Smooth muscle cell (in vitro differentiated cells): ENCODE data around the gene SAP30L. TPM values are rescaled to one million over a fixed set of nuclear protein-coding genes. Genes with fewer than 3 reads are reported as not detected.

Experiments used
- DNase-seq: peaks from one replicate; lab custom pipeline; 2025; ENCODE audit not compliant: unreplicated experiment; lab: John Stamatoyannopoulos, UW
- H2AFZ ChIP-seq: fragments of 200-600 bp; sonication (generic); 2 replicates; pipeline ENCODE4 v1.6.0; 2016; ENCODE audit warnings: antibody characterized with exemption, low read depth, mild to moderate bottlenecking
- H3F3A ChIP-seq: fragments of 200-600 bp; sonication (generic); 2 replicates; pipeline ENCODE4 v1.6.0; 2017; ENCODE audit warnings: antibody characterized with exemption, low read depth
- H3K27ac ChIP-seq: fragments of 200-600 bp; sonication (generic); 2 replicates; pipeline ENCODE4 v1.5.1; 2016; ENCODE audit warnings: low read depth, mild to moderate bottlenecking
- H3K27me3 ChIP-seq: fragments of 200-600 bp; sonication (generic); 2 replicates; pipeline ENCODE4 v1.6.1; 2016; ENCODE audit warnings: low read depth, mild to moderate bottlenecking
- H3K36me3 ChIP-seq: fragments of 200-600 bp; sonication (generic); 2 replicates; pipeline ENCODE4 v1.5.1; 2016; ENCODE audit warnings: low read depth
- H3K4me1 ChIP-seq: fragments of 200-600 bp; sonication (generic); 2 replicates; pipeline ENCODE4 v1.5.1; 2016; ENCODE audit warnings: low read depth
- H3K4me2 ChIP-seq: fragments of 200-600 bp; sonication (generic); 2 replicates; pipeline ENCODE4 v1.6.0; 2016; ENCODE audit warnings: mild to moderate bottlenecking
- H3K4me3 ChIP-seq: fragments of 200-600 bp; sonication (generic); 2 replicates; pipeline ENCODE4 v1.5.1; 2016; ENCODE audit warnings: mild to moderate bottlenecking
- H3K79me2 ChIP-seq: fragments of 200-600 bp; sonication (generic); 2 replicates; pipeline ENCODE4 v1.6.0; 2016; ENCODE audit warnings: low read depth, mild to moderate bottlenecking
- H3K9ac ChIP-seq: fragments of 200-600 bp; sonication (generic); 2 replicates; pipeline ENCODE4 v1.6.0; 2016; ENCODE audit warnings: low read depth
- H3K9me3 ChIP-seq: fragments of 200-600 bp; sonication (generic); replicated peaks from 2 replicates; pipeline ENCODE4 v1.5.1; 2016; ENCODE audit warnings: low read depth
- H4K20me1 ChIP-seq: fragments of 200-600 bp; sonication (generic); 2 replicates; pipeline ENCODE4 v1.6.0; 2016; ENCODE audit warnings: low read depth
- CTCF ChIP-seq: fragments of 200-600 bp; sonication (generic); IDR thresholded peaks from 2 replicates; pipeline ENCODE4 v1.5.1; 2017; ENCODE audit warnings: borderline replicate concordance, mild to moderate bottlenecking, antibody characterized with exemption; ENCODE audit not compliant: insufficient read depth, poor library complexity, severe bottlenecking
- WGBS: methylation state at CpG from one replicate; pipeline ENCODE4 v1.1.7; 2016; ENCODE audit warnings: low lambda C conversion rate; 5-methylcytosine and 5-hydroxymethylcytosine counted together
- polyA plus RNA-seq: library from polyadenylated mRNA; unstranded; fragments of >200 nt; fragmentation: Nextera tagmentation; extraction: Ambion mirVana; gene quantifications from 2 replicates; pipeline ENCODE4 v1.2.1, GENCODE V29; 2016
- total RNA-seq: library from RNA; depleted of rRNA; stranded (reverse); fragments of >200 nt; gene quantifications from 2 replicates; pipeline ENCODE4 v1.2.3, GENCODE V29; 2014

The SAP30L gene
- total and polyA plus RNA-seq, 2 experiments from 2014 or later, result 32.7 to 44.2 TPM

DNA sequence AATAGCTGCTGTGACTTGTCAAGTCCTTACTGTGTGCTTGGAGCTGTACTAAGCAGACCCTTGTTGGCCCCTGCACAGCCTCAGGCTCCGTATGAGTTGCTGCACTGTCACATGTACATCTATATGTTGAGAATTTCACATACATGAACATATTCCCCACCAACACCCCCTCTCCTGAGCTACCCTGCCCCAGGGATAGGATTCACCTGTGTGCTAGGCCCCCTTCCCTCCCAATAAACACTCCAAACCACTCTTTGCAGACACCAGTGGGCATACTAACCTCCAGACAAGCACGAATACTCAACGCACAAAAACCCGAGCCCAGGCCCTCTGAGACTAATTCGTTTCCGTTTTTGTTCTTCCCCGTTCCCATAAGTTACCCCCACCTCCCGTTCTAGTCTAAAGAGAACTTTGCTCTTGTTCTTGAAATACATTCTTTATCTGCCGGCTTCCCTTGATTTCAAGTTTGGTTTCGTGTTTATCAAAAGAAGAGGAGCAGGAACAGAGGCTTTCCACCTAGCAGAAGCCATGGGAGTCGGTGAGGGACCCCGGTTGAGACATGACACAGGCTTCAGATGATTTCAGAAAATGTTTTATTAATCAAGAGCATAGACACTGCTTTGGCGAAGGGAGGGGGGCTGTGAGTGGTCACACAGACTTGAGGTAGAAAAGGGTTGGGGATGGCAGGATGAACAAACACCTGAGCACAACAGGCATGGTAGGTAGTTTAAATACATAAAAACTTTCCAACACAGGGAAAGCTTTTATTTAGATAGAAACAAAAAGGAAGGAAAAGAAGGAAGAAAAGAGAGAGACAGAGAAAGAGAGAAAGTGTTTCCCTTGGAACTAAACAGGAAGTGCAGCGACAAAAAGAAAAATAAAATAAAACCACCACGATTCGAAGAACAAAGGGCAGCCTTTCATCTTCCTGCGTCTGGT, 28.9 kb downstream of the SAP30L start:
- Histone ChIP-seq H3K79me2 (peaks cover 42% of the 10 kb centered on the region), H3K36me3 (no peaks in the 10 kb centered on the region), H3K4me1 (peaks cover 38% of the 10 kb centered on the region), H3F3A (peaks cover 14% of the 10 kb centered on the region), H4K20me1 (no peaks in the 10 kb centered on the region), H3K27me3 (peaks cover 11% of the 10 kb centered on the region), H3K27ac (peak overlapping the region; percentile 26), H3K9ac (no peak overlapping the region), H3K9me3 (no peaks in the 10 kb centered on the region), H3K4me3 (peak overlapping the region; percentile 65), H2AFZ (peak overlapping the region; percentile 75), H3K4me2 (peak overlapping the region; percentile 95)
- no peak for TF ChIP-seq CTCF
- 5% methylated on average over 17 of the region's 17 CpGs for WGBS
- no peak for DNase-seq

DNA sequence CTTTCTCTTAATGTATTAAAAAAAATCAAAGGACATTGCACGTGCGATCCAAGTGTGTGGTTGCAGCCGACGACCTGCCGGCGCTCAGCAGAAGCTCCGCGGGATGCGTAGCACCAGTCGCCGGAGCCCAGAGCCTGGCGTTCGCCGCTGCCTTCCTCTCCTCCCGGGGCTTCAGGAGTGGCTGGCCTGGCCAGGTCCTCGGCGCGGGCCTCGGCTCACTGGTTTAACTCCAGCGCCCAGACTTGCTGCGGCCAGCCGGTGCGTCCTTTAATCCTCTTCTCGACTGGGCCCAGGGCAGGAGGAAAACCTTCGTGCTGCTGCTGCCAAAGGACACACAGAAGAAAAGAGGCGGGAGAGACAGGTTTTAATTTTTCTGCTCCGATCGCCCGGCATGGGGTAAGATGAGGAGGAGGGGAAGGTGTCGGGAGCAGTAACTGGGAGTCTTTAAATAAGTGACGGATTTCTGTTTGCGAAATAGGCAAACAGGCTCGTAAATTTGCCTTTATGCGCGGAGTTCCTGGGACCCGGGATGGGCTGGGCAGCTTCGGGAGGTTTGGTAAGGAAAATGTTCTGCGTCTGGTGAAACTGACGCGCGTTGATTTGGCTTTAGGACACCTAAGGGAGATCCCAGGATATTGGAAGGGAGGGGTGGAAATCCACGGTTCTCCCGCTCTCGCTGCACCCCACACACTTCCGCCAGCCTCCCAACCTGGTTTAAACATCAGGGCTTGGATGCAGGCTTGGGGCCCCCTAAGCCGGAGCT, 30.0 kb downstream of the SAP30L start:
- Histone ChIP-seq H3K27ac (peak overlapping the region; percentile 26), H3K9me3 (no peaks in the 10 kb centered on the region), H3K36me3 (no peaks in the 10 kb centered on the region), H4K20me1 (no peaks in the 10 kb centered on the region), H3K4me2 (peak overlapping the region; percentile 95), H3K4me3 (peak overlapping the region; percentile 65), H3K9ac (peak overlapping the region; percentile 49), H3K4me1 (peaks cover 38% of the 10 kb centered on the region), H3K27me3 (peaks cover 22% of the 10 kb centered on the region), H3K79me2 (peaks cover 42% of the 10 kb centered on the region), H3F3A (peaks cover 16% of the 10 kb centered on the region), H2AFZ (peak overlapping the region; percentile 75)
- DNase-seq, result no peak
- under 1% methylated on average over 46 of the region's 46 CpGs for WGBS
- no peak for TF ChIP-seq CTCF

GRCh38 chr5:154476354-154477205, 30.8 kb downstream of the SAP30L start:
- H4K20me1 ChIP-seq, result no peaks in the 10 kb centered on the region
- H3K4me2 ChIP-seq, result peak overlapping the region; percentile 95
- peaks cover 38% of the 10 kb centered on the region for H3K4me1 ChIP-seq
- no peaks in the 10 kb centered on the region for H3K9me3 ChIP-seq
- H3K27ac ChIP-seq, result peak overlapping the region; percentile 33
- peak overlapping the region; percentile 65 for H3K4me3 ChIP-seq
- WGBS, result 1% methylated on average over 37 of the region's 38 CpGs
- H3K27me3 ChIP-seq, result peaks cover 30% of the 10 kb centered on the region
- no peaks in the 10 kb centered on the region for H3K36me3 ChIP-seq
- peaks cover 16% of the 10 kb centered on the region for H3F3A ChIP-seq
- peaks cover 42% of the 10 kb centered on the region for H3K79me2 ChIP-seq
- TF ChIP-seq CTCF, result no peak
- peak overlapping the region; percentile 75 for H2AFZ ChIP-seq
- peak overlapping the region; percentile 49 for H3K9ac ChIP-seq
- DNase-seq, result no peak
